Naive thymus-derived CD4-positive, alpha-beta T cell (primary cell): Measurements from ENCODE around the gene SCN4A. TPM values are rescaled to one million over a fixed set of nuclear protein-coding genes. Genes with fewer than 3 reads are reported as not detected.

Experiments used
- ATAC-seq: fragments of 150-1000 bp; cut with Tn5 transposase; 2 replicates; pipeline ENCODE4 v1.10.0; 2021; ENCODE audit warnings: mild to moderate bottlenecking, moderate library complexity
- CTCF ChIA-PET: fragments of 350-600 bp; sonication (Branson Sonifier 250); formaldehyde crosslinking; loops from one replicate; lab custom pipeline; 2021; ENCODE audit warnings: antibody characterized with exemption; lab: Charles Lee
- POLR2A ChIA-PET: fragments of 350-600 bp; sonication (Branson Sonifier 250); formaldehyde crosslinking; loops from one replicate; lab custom pipeline; 2021; ENCODE audit warnings: antibody characterized with exemption, inconsistent platforms; lab: Charles Lee
- DNase-seq, 9 donors: peaks; one replicate each; pipeline versions ENCODE4 v3.0.0 to v3.0.0-alpha.2; 2020 to 2022; ENCODE audit warnings: mixed read lengths in 1 of 9
- H3K27ac ChIP-seq: one replicate; pipeline ENCODE4 v1.7.0; 2013; ENCODE audit warnings: mild to moderate bottlenecking, low read depth, low read length, moderate library complexity
- H3K27me3 ChIP-seq, 2 donors: one replicate each; pipeline ENCODE4 v1.7.0; 2013; ENCODE audit warnings: low read length in 2 of 2, mild to moderate bottlenecking in 2 of 2, moderate library complexity in 2 of 2; ENCODE audit not compliant: control insufficient read depth in 2 of 2, insufficient read depth in 2 of 2
- H3K36me3 ChIP-seq, 3 experiments: 1 replicate in 2 of 3; 2 replicates in 1 of 3; pipeline ENCODE4 v1.7.0; 2013; ENCODE audit warnings: low read length in 3 of 3, mild to moderate bottlenecking in 3 of 3, moderate library complexity in 1 of 3; ENCODE audit not compliant: insufficient read depth in 3 of 3, control insufficient read depth in 2 of 3
- H3K4me1 ChIP-seq, 2 donors: one replicate each; pipeline ENCODE4 v1.7.0; 2013; ENCODE audit warnings: low read length in 2 of 2, mild to moderate bottlenecking in 2 of 2, moderate library complexity in 1 of 2; ENCODE audit not compliant: control insufficient read depth in 2 of 2, insufficient read depth in 2 of 2
- H3K4me3 ChIP-seq: 2 replicates; pipeline ENCODE4 v1.7.0; 2013; ENCODE audit warnings: mild to moderate bottlenecking, low read length
- H3K9me3 ChIP-seq, 3 experiments: 1 replicate in 2 of 3; 2 replicates in 1 of 3; pipeline ENCODE4 v1.7.0; 2013; ENCODE audit warnings: low read length in 3 of 3; ENCODE audit not compliant: control insufficient read depth in 2 of 3
- H3K27ac Mint-ChIP-seq, 9 donors: one replicate each; pipeline ENCODE4 v1.8.0; 2020 to 2022; ENCODE audit warnings: mixed read lengths in 9 of 9, mild to moderate bottlenecking in 8 of 9, moderate library complexity in 5 of 9, inconsistent platforms in 2 of 9
- H3K27me3 Mint-ChIP-seq, 5 donors: one replicate each; pipeline ENCODE4 v1.8.0; 2021 to 2022; ENCODE audit warnings: mixed read lengths in 5 of 5, mild to moderate bottlenecking in 1 of 5
- H3K36me3 Mint-ChIP-seq, 5 donors: one replicate each; pipeline ENCODE4 v1.8.0; 2020 to 2022; ENCODE audit warnings: mixed read lengths in 5 of 5, mild to moderate bottlenecking in 3 of 5, inconsistent platforms in 1 of 5
- H3K4me1 Mint-ChIP-seq, 7 donors: one replicate each; pipeline ENCODE4 v1.8.0; 2020 to 2022; ENCODE audit warnings: mixed read lengths in 7 of 7, mild to moderate bottlenecking in 3 of 7, inconsistent platforms in 1 of 7
- H3K4me3 Mint-ChIP-seq, 10 donors: one replicate each; pipeline ENCODE4 v1.8.0; 2020 to 2022; ENCODE audit warnings: mild to moderate bottlenecking in 10 of 10, mixed read lengths in 10 of 10, moderate library complexity in 6 of 10, inconsistent platforms in 2 of 10
- H3K9me3 Mint-ChIP-seq, 11 donors: one replicate each; pipeline ENCODE4 v1.8.0; 2020 to 2022; ENCODE audit warnings: mixed read lengths in 11 of 11, mild to moderate bottlenecking in 4 of 11, inconsistent platforms in 1 of 11, moderate library complexity in 1 of 11
- intact Hi-C, 2 donors: fragments of 100-400 bp; cut with micrococcal nuclease; formaldehyde crosslinking; loops; one replicate each; pipeline ENCODE4 v1.15.1; 2023
- polyA plus RNA-seq, 2 donors: library from polyadenylated mRNA; unstranded; fragments of 300-500 nt; fragmentation: Illumina TruSeq; gene quantifications; one replicate each; pipeline ENCODE4 v1.2.3, GENCODE V29; 2021
- total RNA-seq, 6 experiments: library from RNA in 5 of 6; stranded (reverse) in 5 of 6; gene quantifications; 1 replicate in 5 of 6; 2 replicates in 1 of 6; pipeline ENCODE4 v1.2.3 and lab custom pipeline; 2021 to 2026

The SCN4A gene
- total and polyA plus RNA-seq, 7 experiments from 2014 or later, result 0.03 to 0.15 (median 0.07) TPM; not detected in 3

DNA sequence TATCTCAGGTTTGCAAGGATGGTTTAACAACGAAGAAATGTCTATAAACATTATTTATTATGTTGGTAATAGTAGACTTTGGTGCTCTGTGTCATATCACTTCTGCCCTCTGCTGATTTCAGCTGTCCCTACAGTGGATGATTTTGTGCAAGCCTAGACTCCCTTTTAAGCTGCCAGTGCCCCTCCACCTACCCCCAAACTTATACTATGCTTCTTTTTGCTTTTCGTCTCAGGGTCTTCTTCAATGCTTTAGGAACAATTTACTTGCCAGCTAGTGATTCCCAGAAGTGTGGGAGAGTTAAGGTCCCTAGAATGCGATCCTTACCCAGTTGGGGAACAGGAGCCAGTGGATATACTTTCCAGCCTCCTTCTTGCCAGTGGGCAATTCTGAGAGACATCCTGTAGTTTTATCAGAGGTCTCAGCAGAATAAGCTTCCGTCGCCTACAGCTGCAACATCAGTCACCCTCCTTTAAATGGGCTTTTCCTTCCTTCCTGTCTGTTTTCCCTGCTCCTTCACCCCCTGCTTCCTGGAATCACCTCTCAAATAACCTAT lies 43.6 kb upstream of the SCN4A start:
- H3K4me1 Mint-ChIP-seq, result peaks cover 51 to 80% (median 69%) of the 10 kb centered on the region in 7 donors
- H3K4me1 ChIP-seq, result peaks cover 53 to 54% of the 10 kb centered on the region in 2 donors
- H3K9me3 ChIP-seq, result no peaks in the 10 kb centered on the region
- H3K4me3 ChIP-seq, result peak overlapping the region; percentile 55
- H3K36me3 Mint-ChIP-seq, result peaks cover 0 to 23% (median 19%) of the 10 kb centered on the region in 5 donors
- H3K27me3 Mint-ChIP-seq, result peaks cover 0 to 2% (median 0%) of the 10 kb centered on the region in 5 donors
- DNase-seq (no peak), ATAC-seq (no peak)
- peak overlapping the region; percentile 83 to 96 (median 92) for H3K4me3 Mint-ChIP-seq
- H3K27ac ChIP-seq, result peak overlapping the region; percentile 96
- H3K27me3 ChIP-seq, result no peaks in the 10 kb centered on the region
- ChIA-PET CTCF (interaction anchor here (0.8 to 2.2 kb wide), 9 partner anchors 9 to 117 kb away, joined by 3 to 10 read pairs (median 5); no protein-coding TSS in a partner anchor), POLR2A (interaction anchor here (0.7 to 2.9 kb wide), 11 partner anchors 9 to 129 kb away, joined by 3 to 23 read pairs (median 6); partner anchors contain the start of genes ERN1 and PRR29)
- peaks cover 0 to 6% (median 0%) of the 10 kb centered on the region in 11 donors for H3K9me3 Mint-ChIP-seq
- H3K27ac Mint-ChIP-seq, result peak overlapping the region; percentile 87 to 100 (median 96)
- intact Hi-C loops, result no loop called here
- peaks cover 0 to 6% (median 3%) of the 10 kb centered on the region in 3 experiments for H3K36me3 ChIP-seq

- CTCF ChIA-PET, result no interaction called here
- no peaks in the 10 kb centered on the region for H3K27me3 ChIP-seq
- peaks cover 0 to 28% (median 19%) of the 10 kb centered on the region in 5 donors for H3K36me3 Mint-ChIP-seq
- H3K9me3 Mint-ChIP-seq, result peaks cover 0 to 3% (median 0%) of the 10 kb centered on the region in 11 donors
- H3K27ac Mint-ChIP-seq, result peak overlapping the region; percentile 76 to 100 (median 94)
- ATAC-seq (no peak), DNase-seq (no peak)
- H3K4me1 ChIP-seq, result peaks cover 47 to 51% of the 10 kb centered on the region in 2 donors
- peaks cover 54 to 80% (median 70%) of the 10 kb centered on the region in 7 donors for H3K4me1 Mint-ChIP-seq
- peak overlapping the region; percentile 65 to 96 (median 92) for H3K4me3 Mint-ChIP-seq
- peak overlapping the region; percentile 46 for H3K4me3 ChIP-seq
- peaks cover 0 to under 1% (median 0%) of the 10 kb centered on the region in 5 donors for H3K27me3 Mint-ChIP-seq
- H3K9me3 ChIP-seq, result no peaks in the 10 kb centered on the region
- H3K27ac ChIP-seq, result peak overlapping the region; percentile 96
- POLR2A ChIA-PET, result no interaction called here
- peaks cover 0 to 6% (median 3%) of the 10 kb centered on the region in 3 experiments for H3K36me3 ChIP-seq
- intact Hi-C loops, result loop anchor here in 1 of 2 donors (1.0 kb wide), 1 partner anchor 10 kb away; no protein-coding TSS in a partner anchor
Observed at GRCh38 chr17:64015447-64015846, 42.7 kb upstream of the SCN4A start.

DNA sequence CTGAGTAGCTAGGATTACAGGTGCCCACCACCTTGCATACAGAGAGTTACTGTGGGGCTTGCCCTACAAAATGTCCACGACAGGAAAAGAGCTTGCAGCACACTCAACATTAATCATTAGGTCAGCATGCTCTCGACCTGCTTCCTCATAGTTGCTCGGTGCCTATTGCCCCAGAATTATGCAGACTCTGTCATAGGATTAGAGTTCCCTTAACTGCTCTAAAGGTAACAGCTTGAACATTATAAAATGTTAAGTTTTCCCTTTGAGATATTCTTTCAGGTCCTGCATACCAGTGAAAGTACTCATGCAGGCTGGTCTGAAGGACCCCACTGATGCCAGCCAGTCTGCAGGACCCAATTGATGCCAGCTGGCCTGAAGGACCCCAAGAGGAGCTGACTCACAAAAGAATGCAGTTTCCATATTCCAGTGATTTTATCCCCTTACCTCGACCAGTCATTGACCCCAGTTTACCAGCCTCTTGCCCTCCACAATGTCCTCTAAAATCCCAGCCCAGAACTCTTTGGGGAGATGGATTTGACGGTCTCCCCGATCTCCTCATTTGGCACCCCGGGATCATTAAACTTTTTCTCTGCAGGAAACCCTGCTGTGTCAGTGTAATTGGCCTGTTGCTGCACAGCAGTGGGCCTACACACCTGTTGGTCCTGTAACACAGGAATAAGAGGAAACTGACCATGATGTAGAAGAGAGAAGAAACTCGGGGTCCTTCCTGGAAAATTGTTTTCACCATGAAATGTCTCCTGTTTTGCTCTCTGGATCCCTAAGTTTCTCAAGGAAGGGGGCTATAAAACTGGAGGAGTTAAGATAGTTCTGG lies 37.1 kb upstream of the SCN4A start:
- DNase-seq (no peak), ATAC-seq (peak; percentile 82)
- Histone ChIP-seq H3K36me3 (peaks cover 0 to 46% (median 9%) of the 10 kb centered on the region in 3 experiments), H3K4me3 (no peak overlapping the region), H3K27me3 (no peaks in the 10 kb centered on the region), H3K9me3 (no peaks in the 10 kb centered on the region), H3K27ac (peak overlapping the region; percentile 49), H3K4me1 (peaks cover 40 to 53% of the 10 kb centered on the region in 2 donors)
- Mint-ChIP-seq H3K4me1 (peaks cover 47 to 93% (median 80%) of the 10 kb centered on the region in 7 donors), H3K27ac (peak overlapping the region in 8 of 9 donors; percentile 59 to 100 (median 86)), H3K9me3 (peaks cover 0 to 3% (median 0%) of the 10 kb centered on the region in 11 donors), H3K4me3 (peak overlapping the region in 9 of 10 donors; percentile 6 to 96 (median 51)), H3K27me3 (no peaks in the 10 kb centered on the region), H3K36me3 (peaks cover 0 to 26% (median 12%) of the 10 kb centered on the region in 5 donors)
- POLR2A ChIA-PET, result interaction anchor here (0.6 to 1.9 kb wide), 5 partner anchors 9 to 428 kb away, joined by 3 to 7 read pairs (median 5); partner anchors contain the start of gene ICAM2
- intact Hi-C loops, result no loop called here
- CTCF ChIA-PET, result interaction anchor here (1.1 kb wide), 1 partner anchor 13 kb away, joined by 4 read pairs; no protein-coding TSS in a partner anchor

DNA sequence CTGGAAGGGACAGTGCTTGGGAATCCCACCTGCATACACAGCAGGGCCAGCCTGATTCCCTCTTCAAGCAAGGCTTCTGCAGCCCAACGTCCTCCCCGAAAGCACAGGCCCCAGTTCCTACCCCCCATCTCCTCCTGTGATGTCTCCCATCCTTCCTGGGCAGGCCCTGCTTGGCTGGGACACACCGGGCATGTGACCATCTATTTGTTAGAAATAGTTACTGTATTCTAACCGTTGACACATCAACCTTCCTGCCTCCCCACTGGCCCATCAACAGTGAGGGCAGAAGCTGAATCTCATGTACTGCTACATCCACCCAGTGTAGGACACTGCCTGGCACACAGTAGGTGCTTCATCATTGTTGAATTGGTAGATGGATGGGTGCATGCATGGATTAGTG lies 36.1 kb upstream of the SCN4A start:
- H3K9me3 Mint-ChIP-seq, result peaks cover 0 to 2% (median 0%) of the 10 kb centered on the region in 11 donors
- POLR2A ChIA-PET, result interaction anchor here (1.7 to 1.9 kb wide), 2 partner anchors 12 to 15 kb away, joined by 5 to 7 read pairs; partner anchors contain the start of gene ICAM2
- no peak for DNase-seq
- intact Hi-C loops, result no loop called here
- H3K27ac Mint-ChIP-seq, result peak overlapping the region in 8 of 9 donors; percentile 51 to 100 (median 86)
- peaks cover 39 to 88% (median 70%) of the 10 kb centered on the region in 7 donors for H3K4me1 Mint-ChIP-seq
- no peak for ATAC-seq
- no peaks in the 10 kb centered on the region for H3K27me3 ChIP-seq
- H3K27me3 Mint-ChIP-seq, result no peaks in the 10 kb centered on the region
- CTCF ChIA-PET, result no interaction called here
- H3K4me1 ChIP-seq, result peaks cover 35 to 46% of the 10 kb centered on the region in 2 donors
- peaks cover 7 to 55% (median 14%) of the 10 kb centered on the region in 3 experiments for H3K36me3 ChIP-seq
- H3K36me3 Mint-ChIP-seq, result peaks cover 0 to 29% (median 12%) of the 10 kb centered on the region in 5 donors
- H3K9me3 ChIP-seq, result no peaks in the 10 kb centered on the region
- peak overlapping the region; percentile 15 for H3K27ac ChIP-seq
- H3K4me3 Mint-ChIP-seq, result peak overlapping the region in 7 of 10 donors; percentile 4 to 96 (median 59)
- no peak overlapping the region for H3K4me3 ChIP-seq

GRCh38 chr17:64008346-64008745 lies 35.6 kb upstream of the SCN4A start:
- peak overlapping the region in 6 of 10 donors; percentile 17 to 96 (median 28) for H3K4me3 Mint-ChIP-seq
- H3K27ac Mint-ChIP-seq, result peak overlapping the region in 7 of 9 donors; percentile 41 to 100 (median 70)
- H3K36me3 Mint-ChIP-seq, result peaks cover 0 to 32% (median 12%) of the 10 kb centered on the region in 5 donors
- ATAC-seq (no peak), DNase-seq (no peak)
- Histone ChIP-seq H3K36me3 (peaks cover 7 to 60% (median 18%) of the 10 kb centered on the region in 3 experiments), H3K9me3 (no peaks in the 10 kb centered on the region), H3K27ac (peak overlapping the region; percentile 59), H3K4me3 (no peak overlapping the region), H3K4me1 (peaks cover 32 to 44% of the 10 kb centered on the region in 2 donors), H3K27me3 (no peaks in the 10 kb centered on the region)
- peaks cover 36 to 83% (median 66%) of the 10 kb centered on the region in 7 donors for H3K4me1 Mint-ChIP-seq
- H3K27me3 Mint-ChIP-seq, result no peaks in the 10 kb centered on the region
- H3K9me3 Mint-ChIP-seq, result peaks cover 0 to 2% (median 0%) of the 10 kb centered on the region in 11 donors
- intact Hi-C loops, result no loop called here
- CTCF ChIA-PET, result no interaction called here
- POLR2A ChIA-PET, result interaction anchor here (1.9 to 3.6 kb wide), 3 partner anchors 12 to 17 kb away, joined by 7 to 23 read pairs (median 9); partner anchors contain the start of gene ICAM2
